GM15510 (cell line): Measurements from ENCODE around the gene ARID4B.

Source experiments
- POLR2A ChIP-seq: IDR thresholded peaks from 3 replicates; pipeline ENCODE4 v1.6.1; 2011; ENCODE audit warnings: borderline replicate concordance; ENCODE audit not compliant: insufficient read length; ENCODE audit errors: extremely low read depth

ARID4B gene

DNA sequence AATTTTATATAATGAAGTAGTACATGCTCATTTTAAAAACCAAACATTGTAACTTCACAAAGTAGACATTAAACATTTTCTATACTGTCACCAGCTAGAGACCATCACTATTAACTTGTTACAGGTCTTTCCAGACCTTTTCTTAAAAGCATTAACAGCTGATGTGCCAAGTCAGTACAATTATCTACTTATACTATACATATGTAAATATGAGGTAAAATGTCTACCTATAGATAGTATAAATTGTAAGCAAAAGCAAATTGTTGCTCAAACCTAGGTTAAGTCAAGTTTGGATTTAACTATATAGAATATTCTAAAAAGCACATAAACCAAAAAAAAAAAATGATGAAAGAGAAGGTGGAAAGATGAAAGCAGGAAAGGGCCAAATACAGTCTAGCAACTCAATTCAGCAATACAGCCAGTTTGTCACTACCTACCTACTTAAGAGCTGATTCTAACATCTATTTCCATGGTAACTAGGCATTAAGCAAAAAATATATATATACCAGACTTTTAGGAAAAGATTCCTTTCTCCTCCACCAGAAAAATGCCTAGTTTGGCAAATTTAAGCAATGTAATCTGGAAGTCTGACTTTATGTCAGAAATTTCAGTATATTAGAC lies 34.5 kb downstream of the ARID4B start:
- TF ChIP-seq POLR2A: no peak

DNA sequence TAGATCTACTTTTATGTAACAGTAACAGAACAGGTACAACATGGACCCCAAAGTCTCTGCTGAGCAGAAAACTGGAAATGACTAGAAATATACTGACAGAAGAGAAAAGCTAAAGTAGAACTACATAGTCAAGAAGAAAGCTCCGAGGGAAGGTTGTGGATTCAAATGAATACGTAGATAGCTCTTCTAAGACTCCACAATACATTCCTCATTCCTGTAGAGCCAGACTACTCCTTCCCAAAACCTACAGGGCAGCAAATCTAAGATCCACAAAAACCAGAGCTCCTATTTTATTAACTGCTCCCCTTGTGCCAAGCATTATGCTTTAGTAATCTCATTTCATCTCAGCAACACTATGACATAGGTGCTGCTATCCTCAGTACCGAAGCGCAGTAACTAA lies 35.2 kb downstream of the ARID4B start:
- TF ChIP-seq POLR2A: no peak

GRCh38 chr1:235291599-235292091 lies 36.3 kb downstream of the ARID4B start:
- no peak for TF ChIP-seq POLR2A

DNA sequence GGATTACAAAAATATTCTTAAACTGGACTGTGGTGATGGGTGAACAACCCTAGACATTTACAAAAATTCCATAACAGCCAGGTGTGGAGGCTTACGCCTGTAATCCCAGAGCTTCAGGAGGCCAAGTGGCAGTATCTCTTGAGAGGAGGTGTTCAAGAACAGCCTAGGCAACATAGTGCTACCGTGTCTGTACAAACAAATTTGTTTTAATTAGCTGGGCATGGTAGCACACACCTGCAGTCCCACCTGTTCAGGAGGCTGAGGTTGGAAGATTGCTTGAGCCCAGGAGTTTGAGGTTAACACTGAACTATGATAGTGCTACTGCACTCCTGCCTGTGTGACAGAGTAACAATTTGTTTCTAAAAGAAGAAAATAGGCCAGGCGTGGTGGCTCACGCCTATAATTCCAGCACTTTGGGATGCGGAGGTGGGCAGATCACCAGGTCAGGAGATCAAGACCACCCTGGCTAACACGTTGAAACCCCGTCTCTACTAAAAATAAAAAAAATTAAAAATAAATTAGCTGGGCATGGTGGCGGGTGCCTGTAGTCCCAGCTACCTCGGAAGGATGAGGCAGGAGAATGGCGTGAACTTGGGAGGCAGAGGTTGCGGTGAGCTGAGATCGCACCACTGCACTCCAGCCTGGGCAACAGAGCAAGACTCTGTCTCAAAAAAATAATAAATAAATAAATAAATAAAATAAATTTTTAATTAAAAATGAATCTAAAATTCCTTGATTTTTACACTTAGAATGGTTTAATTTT lies 37.1 kb downstream of the ARID4B start:
- no peak for TF ChIP-seq POLR2A

- TF ChIP-seq POLR2A: no peak
Observed at GRCh38 chr1:235289859-235290739, 37.9 kb downstream of the ARID4B start.

GRCh38 chr1:235287208-235287882 lies 40.6 kb downstream of the ARID4B start:
- TF ChIP-seq POLR2A: no peak

DNA sequence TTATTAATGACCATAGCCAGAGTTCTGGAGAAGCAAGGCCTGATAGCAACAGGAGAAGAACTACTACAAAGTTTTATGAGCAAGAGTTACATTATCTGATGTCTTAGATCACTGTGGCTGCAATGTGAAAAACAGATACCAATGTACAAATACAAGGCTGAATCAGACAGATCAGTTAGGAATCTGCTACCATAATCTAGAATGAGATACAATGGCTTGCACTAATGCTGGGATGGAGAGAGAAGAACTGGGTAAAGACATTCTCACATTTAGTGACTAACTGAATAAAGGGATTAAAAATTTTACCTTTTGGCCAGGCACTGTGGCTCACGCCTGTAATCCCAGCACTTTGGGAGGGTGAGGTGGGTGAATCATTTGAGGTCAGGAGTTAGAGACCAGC lies 41.3 kb downstream of the ARID4B start:
- no peak for TF ChIP-seq POLR2A

GRCh38 chr1:235284231-235284769 lies 43.7 kb downstream of the ARID4B start:
- no peak for TF ChIP-seq POLR2A

- no peak for TF ChIP-seq POLR2A
Observed at GRCh38 chr1:235280467-235280866, 47.5 kb downstream of the ARID4B start.

DNA sequence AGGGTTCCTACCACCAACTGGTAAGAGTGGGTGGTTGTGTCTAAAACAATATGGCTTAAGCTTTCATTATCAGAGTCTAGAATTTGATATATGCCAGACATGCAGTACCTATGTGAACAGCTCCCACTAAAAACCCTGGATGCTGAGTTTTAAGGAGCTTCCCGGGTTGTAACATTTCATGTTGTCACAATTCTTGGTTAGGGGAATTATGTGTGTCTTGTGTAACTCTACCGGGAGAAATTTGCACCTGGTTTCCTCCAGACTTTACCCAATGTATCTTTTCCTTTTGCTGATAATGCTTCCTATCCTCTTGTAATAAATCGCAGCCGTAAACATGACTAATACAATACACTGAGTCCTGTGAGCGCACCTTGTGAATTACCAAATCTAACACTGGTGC lies 48.3 kb downstream of the ARID4B start:
- TF ChIP-seq POLR2A: no peak

GRCh38 chr1:235278915-235279292 lies 49.1 kb downstream of the ARID4B start:
- TF ChIP-seq POLR2A: no peak

DNA sequence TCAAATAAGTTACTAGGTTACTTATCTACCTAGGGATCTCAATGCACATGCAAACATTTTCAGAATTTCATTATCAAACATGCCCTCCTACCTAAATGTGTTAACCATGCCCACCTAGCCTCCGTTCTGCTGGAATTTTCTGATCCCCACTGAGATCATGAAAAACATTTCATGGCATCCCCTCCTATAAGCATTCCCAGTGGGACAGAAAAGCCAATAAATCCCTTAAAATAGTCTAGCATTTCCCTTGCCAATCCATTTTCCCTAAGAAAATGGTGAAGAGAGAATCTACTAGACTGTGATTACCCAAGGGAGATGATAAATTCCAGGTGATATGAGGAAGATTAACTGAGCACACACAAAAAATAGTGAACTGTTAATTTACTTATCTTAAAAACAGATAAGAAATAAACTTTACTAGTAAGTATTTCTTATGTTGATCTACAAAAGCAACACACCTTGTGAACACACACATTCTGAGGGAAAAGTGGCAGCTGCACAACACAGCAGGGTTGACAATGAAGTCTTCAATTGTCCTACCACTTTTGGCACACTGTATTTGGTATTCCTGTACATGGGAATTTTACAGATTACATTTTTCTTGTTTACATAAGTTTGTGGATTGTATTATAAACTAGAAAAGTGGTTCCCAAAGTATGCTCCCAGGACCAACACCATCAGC lies 49.6 kb downstream of the ARID4B start:
- TF ChIP-seq POLR2A: no peak

GRCh38 chr1:235277709-235278108 lies 50.3 kb downstream of the ARID4B start:
- no peak for TF ChIP-seq POLR2A

- TF ChIP-seq POLR2A: no peak
Observed at GRCh38 chr1:235275836-235276235, 52.1 kb downstream of the ARID4B start.
